SW 1271 (cell line): Measurements from ENCODE around the gene SDF4.
"Not testable (repeated sequence)": the region's sequence is repeated elsewhere in the genome, so short reads cannot be mapped to it uniquely, and the experiment has no call there.

Experiments used
- DNase-seq, 2 experiments: peaks; one replicate each; lab custom pipeline; 2025; lab: John Stamatoyannopoulos, UW

The SDF4 gene

GRCh38 chr1:1179346-1179982, 52.3 kb downstream of the SDF4 start:
- no peak for DNase-seq

GRCh38 chr1:1178794-1179331, 52.9 kb downstream of the SDF4 start:
- no peak for DNase-seq

- no peak for DNase-seq
Observed at GRCh38 chr1:1177452-1178206, 54.2 kb downstream of the SDF4 start.

GRCh38 chr1:1176931-1177330, 54.9 kb downstream of the SDF4 start:
- no peak for DNase-seq

GRCh38 chr1:1176063-1176761, 55.6 kb downstream of the SDF4 start:
- not testable (repeated sequence) for DNase-seq

GRCh38 chr1:1175221-1176062, 56.4 kb downstream of the SDF4 start:
- no peak for DNase-seq

GRCh38 chr1:1173793-1174415, 57.9 kb downstream of the SDF4 start, which contains the start of gene TTLL10:
Gene TTLL10 (plus strand): TSS chr1:1173880. CDS start chr1:1179216, 5,336 bp downstream.
- DNase-seq, result no peak

- DNase-seq, result no peak
Observed at GRCh38 chr1:1173061-1173792, 58.6 kb downstream of the SDF4 start.

- no peak for DNase-seq
Observed at GRCh38 chr1:1171546-1172340, 60.1 kb downstream of the SDF4 start.

- no peak for DNase-seq
Observed at GRCh38 chr1:1171161-1171545, 60.6 kb downstream of the SDF4 start.

GRCh38 chr1:1170215-1171091, 61.3 kb downstream of the SDF4 start:
- no peak for DNase-seq

- DNase-seq, result no peak
Observed at GRCh38 chr1:1169429-1170214, 62.2 kb downstream of the SDF4 start.

- no peak for DNase-seq
Observed at GRCh38 chr1:1168451-1169411, 63.1 kb downstream of the SDF4 start.

GRCh38 chr1:1167841-1168450, 63.9 kb downstream of the SDF4 start:
- DNase-seq, result no peak

- no peak for DNase-seq
Observed at GRCh38 chr1:1167398-1167821, 64.4 kb downstream of the SDF4 start.
